HuH-7 (cell line): ENCODE measurements around the gene HOTAIR.

Source experiments
- DNase-seq: peaks from one replicate; pipeline ENCODE4 v3.0.0; 2011; ENCODE audit warnings: low spot score

The HOTAIR gene

DNA sequence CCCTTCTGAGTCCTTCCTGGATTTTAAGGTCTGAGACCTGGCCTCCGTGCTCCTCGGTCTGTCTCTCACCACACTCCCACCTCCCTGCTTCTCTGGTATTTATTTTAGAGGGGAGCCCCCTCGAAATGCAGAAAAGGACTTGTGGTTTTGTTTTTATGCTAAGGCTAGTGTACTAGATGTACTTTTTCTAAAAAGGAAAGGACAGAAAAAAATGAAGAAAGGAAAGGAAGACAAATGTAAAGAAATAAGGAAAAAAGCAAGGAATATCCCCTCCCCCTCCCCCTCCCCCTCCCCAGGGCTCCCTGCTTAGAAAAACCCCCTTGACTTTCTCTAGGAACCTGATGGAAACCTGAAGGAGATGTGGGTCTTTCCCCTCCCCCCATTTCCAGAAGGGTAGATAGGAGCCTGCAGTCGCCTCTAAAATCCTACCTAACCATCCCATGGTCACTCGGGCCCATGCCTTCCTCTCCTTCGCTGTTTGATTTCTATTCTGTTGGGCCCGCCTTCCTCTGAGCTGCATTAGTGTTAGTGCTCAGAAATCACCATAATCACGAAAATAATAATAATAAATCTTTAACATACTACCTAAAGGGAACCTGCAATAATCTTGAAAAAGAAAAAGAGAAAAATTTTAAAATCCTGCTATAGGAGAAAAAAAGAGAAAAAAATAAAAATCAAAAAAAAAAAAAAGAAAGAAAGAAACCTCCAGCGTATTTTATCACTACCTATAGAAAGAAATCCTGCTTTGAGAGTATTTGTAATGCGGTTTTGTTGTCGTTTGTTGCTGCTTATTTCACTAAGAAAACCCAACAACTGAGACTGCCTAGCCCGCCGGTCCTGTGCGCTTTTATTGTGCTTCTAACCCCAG is 37.1 kb upstream of the HOTAIR start:
- no peak for DNase-seq

DNA sequence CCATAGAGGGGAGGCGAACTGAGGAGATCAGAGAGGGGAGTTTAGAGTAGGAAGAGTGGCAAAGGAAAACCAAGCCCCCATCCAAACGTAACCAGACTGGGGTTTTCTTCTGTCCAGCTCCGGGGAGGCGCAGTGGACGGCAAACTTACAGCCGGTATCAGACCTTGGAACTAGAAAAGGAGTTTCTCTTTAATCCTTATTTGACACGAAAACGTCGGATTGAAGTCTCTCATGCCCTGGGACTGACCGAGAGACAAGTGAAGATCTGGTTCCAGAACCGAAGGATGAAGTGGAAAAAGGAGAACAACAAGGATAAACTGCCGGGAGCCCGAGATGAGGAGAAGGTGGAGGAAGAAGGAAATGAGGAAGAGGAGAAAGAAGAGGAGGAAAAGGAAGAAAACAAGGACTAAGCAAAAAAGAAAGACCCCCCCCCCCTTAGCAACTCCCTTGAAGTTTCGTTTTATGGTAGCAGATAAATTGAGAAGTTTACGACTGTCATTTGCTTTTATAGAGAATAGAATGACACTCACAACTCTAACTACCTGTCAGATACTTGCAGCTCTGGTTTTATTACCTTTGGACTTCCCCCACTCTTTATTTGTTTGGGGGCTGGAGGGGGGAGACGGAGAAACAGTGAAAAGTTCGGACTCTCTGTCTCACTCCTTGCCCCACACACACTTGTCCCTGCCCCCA is 36.4 kb upstream of the HOTAIR start:
- no peak for DNase-seq

- DNase-seq: no peak
Measured at GRCh38 chr12:54010053-54010971, 35.6 kb upstream of the HOTAIR start.

GRCh38 chr12:54009171-54010052 is 34.7 kb upstream of the HOTAIR start:
- DNase-seq: no peak

DNA sequence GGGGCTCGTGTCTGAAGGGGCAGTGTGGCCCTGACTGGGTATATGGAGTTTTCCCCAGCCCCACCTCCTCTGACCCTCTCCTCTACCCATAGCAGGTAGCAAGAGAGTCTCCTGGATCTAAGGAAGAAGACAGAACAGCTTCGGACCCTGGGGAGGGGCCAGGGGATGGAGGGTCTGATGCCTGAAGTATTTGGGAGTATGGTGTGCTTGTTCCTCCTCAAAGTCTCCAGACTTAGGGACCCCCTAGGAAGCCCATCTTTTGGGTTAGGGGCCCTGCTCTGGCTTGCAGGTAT is 33.5 kb upstream of the HOTAIR start:
- no peak for DNase-seq

DNA sequence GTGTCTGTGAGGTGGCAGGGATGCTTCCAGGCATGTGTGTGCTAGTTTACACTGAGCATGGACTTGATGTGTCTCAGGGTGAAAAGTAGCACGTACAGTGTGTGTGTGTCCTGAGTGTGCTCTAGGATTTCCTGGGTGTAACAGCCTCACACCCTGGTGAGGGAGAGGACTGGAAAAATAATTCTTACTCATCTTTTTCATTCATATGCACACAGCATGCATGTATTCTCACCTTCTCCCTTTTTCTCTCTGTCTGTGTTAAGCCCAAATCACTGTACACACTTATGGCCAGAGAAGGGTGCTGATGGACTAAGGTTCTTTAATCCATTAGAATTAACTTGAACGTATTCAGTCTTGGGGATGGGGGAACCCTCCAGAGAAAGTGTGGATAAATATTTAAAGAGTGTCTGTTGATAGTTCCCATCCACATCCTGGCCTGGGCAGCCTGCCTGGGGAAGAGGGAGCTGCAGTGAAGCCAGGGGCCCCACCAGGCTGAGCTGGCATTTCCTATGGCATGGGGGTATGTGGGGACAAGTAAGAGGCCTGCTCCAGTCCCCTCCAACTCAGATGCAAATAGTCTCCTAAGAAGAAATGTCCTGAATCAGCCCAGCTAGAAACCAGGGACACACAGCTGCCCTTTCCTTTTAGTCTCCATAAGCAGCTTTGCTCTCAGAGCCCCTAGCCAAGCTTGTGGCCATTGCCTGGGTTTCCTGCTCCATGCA is 32.9 kb upstream of the HOTAIR start:
- no peak for DNase-seq

GRCh38 chr12:54006559-54007220 is 31.9 kb upstream of the HOTAIR start:
- DNase-seq: no peak

GRCh38 chr12:54005853-54006558 is 31.3 kb upstream of the HOTAIR start:
- DNase-seq: peak; percentile 86

GRCh38 chr12:54005531-54005852 is 30.7 kb upstream of the HOTAIR start:
- DNase-seq: no peak

- no peak for DNase-seq
Measured at GRCh38 chr12:54004841-54005530, 30.2 kb upstream of the HOTAIR start.

DNA sequence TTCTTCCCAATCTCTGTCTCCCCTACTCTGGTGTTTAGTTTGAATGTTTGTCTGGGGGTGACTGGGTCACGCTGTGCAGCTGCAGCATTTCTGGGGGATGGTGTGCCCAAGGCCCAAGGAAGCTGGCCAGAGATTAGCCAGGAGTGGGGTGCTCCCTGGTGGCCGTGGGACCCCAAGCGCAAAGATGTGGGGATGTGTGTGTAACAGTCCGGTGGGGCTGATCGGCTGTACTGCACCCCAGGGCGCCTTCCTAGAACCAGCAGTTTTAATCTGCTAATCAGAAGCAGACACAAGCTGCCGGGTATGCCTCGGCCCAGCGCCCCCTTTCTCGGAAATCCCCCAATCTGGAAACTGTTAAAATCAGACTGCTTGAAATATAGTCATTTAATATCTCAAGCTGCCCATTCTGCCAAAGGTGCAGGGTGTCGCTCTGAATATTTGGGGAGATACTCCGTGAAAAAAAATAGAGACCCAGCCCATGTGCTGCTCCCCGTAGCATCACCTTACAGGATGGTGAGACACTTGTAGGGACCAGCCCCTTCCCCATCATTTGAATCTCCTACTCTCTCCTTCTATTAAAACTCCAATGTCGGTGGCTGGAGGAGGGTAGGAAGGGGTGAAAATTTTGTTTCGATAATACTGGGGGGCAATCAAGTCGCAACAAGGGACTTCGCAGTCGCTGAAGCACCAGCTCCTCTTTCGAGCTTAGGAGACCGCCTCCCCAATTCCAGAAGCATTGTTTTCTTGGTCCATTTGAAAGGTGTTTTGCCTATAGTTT is 29.5 kb upstream of the HOTAIR start:
- no peak for DNase-seq

DNA sequence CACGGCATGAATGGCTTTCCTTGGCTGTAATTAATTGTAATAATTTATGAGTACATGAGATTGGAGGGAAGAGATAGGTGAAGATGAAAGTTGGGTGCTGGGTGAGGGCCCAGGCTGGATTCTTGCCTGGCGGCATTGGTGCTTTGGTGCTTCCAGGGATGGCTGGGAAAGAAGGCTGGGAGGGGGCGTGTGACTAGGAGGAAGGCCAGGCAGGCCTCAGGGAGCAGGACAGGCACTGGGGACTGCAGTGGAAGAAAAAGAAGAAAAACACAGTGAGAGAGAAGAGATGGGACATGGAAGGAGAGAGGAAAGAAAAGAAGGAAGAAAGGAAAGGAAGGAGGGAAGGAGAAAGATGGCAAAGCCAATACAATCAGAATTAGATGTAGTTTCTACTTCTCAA is 28.9 kb upstream of the HOTAIR start:
- DNase-seq: no peak

DNA sequence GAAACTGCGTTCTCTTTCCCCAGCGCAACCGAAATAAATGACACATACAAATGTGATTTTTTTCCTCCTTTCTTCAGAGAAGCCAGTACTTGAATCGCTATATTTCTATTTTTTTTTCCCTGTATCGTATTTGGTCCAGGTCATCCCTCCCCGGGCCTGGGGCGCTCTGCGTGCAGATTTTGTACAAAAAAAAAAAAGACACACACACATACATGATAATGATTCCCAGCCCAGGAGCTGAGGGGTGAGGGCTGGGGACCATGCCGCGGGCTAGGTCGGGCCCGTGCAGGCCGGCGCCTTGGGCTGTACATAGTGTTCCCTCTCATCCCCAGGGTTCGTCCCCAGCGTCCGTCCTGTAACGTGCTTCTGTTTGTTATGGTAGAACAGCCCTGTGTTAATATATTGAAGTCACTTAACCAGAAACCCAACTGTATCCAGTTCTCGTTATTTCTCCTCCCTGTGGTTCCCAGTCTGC is 28.2 kb upstream of the HOTAIR start:
- DNase-seq: no peak

GRCh38 chr12:54002278-54002914 is 27.6 kb upstream of the HOTAIR start:
- DNase-seq: no peak

DNA sequence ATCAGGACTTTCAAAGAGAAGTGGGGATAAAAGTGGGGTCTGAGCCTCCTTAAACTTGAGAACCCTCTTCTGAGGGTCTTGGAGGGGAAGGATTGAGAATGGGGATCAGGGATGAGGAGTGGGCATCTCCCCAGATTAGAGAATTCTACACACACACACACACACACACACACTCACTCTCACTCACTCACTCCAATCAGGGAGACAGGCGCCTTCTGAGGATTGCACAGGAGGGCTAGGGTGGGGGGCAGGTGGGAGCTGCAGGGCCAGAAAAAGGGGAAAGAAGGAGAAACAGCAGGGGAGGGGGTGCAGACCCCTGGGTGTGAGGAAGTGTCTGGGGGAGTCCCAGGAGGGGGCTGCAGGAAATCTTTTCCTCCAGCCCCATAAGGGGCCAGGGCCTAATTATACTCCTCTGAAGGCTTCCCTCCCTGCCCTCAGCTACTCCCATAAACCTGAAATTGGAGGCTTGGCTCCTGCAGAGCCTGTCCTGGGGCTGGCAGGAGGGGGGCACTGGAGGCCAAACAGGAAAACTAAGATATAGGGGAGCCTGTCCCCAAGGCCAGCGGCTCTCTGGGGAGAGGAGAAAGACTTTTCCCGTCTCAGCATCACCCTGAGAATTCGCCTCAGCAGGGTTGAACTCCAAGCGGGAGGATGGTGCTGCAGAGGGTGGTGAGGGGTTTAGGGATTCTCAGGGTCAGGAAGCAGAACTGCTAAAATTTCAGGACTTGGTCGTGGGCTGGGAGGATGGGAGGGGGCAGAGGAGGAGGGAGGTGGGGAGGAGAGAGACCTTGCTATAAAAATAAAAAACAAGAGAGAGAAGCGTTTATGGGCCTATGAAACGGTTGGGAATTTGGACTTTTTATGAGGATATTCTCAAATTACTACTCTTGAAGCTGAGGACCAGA is 26.8 kb upstream of the HOTAIR start:
- no peak for DNase-seq
